ENCODE measurements around the gene FABP1. TPM values are rescaled to one million over a fixed set of nuclear protein-coding genes. Genes with fewer than 3 reads are reported as not detected.

The FABP1 gene
- polyA plus RNA-seq, 2 of the 4 experiments (the other 2 are of a cell fraction), result not detected

DNA sequence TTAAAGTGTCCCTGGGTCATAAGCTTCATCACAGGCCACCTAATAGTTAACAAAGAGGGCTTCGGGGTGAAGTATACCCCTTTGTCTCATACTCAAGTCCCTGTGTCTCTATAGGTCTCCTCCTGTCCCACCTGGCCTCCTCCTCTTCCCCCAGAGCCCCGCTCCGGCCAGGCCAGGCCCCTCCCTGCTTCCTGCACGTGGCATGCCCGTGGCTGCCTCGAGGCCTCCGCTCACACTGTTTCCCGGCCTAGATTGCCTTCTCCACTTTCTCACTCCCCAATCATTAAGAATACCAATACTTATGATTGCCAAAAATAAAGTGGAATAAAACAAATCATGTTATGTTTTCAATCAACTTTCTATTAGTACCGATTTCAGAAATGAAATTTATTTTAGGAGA, 41.5 kb downstream of the FABP1 start:
- CTCF ChIA-PET, result interaction anchor here (0.9 kb wide), 1 partner anchor 26 kb away, joined by 6 read pairs; no protein-coding TSS in a partner anchor
- TF ChIP-seq, protein P1, sequence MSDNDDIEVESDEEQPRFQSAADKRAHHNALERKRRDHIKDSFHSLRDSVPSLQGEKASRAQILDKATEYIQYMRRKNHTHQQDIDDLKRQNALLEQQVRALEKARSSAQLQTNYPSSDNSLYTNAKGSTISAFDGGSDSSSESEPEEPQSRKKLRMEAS (IDR thresholded peaks at IDR 0.05), result no peak
- no peak for TF ChIP-seq EP300 (IDR thresholded peaks at IDR 0.05)
- no peak for TF ChIP-seq NFE2L2 (conservative IDR thresholded peaks at IDR 0.05; ENCODE audit: low read length)
- TF ChIP-seq ZNF302 (CRISPR knock-in tag; IDR thresholded peaks at IDR 0.05), result no peak
- no peak for TF ChIP-seq CHD2 (IDR thresholded peaks at IDR 0.05; ENCODE audit: low read length, partially characterized antibody)
- no peak for TF ChIP-seq CBX8 (IDR thresholded peaks at IDR 0.05)
- TF ChIP-seq CEBPB (IDR thresholded peaks at IDR 0.05), result no peak
- no peak for TF ChIP-seq FOXS1 (CRISPR knock-in tag; IDR thresholded peaks at IDR 0.05)
- no peak for TF ChIP-seq NR3C1 (IDR thresholded peaks at IDR 0.05)
- TF ChIP-seq BHLHE40 (IDR thresholded peaks at IDR 0.05; ENCODE audit: low read depth, low read length), result no peak
- no peak for TF ChIP-seq FOSL2 (IDR thresholded peaks at IDR 0.05)
- TF ChIP-seq FOSL2 (CRISPR knock-in tag; IDR thresholded peaks at IDR 0.05), result no peak
- no peak for DNase-seq (ENCODE audit: low read depth in 1 of 2, low spot score in 1 of 2)
- H3K9me3 ChIP-seq, result no peaks in the 10 kb centered on the region
- no peak for FAIRE-seq
- POLR2A ChIA-PET, result no interaction called here
- no peak overlapping the region for H3K4me3 ChIP-seq
- WGBS (ENCODE audit: missing lambda C conversion rate), result 55% methylated on average over 9 of the region's 9 CpGs
- H3K27ac ChIP-seq, result no peak overlapping the region
- H3K4me1 ChIP-seq, result no peaks in the 10 kb centered on the region
- no peak overlapping the region for H3K4me2 ChIP-seq
- no peak for ATAC-seq

DNA sequence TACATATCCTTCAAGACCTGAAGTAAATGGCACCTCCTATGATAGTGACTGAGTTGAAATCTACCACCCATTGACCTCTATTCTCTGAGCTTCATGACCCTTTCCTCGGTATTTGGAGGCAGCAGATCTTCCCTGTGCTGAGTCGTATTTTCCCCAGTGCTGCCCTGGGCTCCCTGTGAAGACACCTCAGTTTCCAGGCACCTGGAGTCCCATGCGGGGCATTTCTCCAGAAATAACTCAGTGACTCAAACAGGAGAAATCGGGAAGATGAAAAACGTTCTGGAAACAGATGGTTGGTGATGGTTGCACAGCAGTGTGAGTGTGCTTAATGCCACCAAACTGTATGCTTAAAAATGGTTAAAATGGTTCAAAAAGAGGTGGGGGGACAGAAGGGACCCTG, 42.3 kb downstream of the FABP1 start:
- no peak for DNase-seq (ENCODE audit: low read depth in 1 of 2, low spot score in 1 of 2)
- 38% methylated on average over 5 of the region's 5 CpGs for WGBS (ENCODE audit: missing lambda C conversion rate)
- ChIA-PET CTCF (interaction anchor here (0.9 kb wide), 1 partner anchor 25 kb away, joined by 6 read pairs; no protein-coding TSS in a partner anchor), POLR2A (no interaction called here)
- Histone ChIP-seq H3K4me3 (no peak overlapping the region), H3K4me2 (no peak overlapping the region), H3K27ac (no peak overlapping the region), H3K4me1 (no peaks in the 10 kb centered on the region), H3K9me3 (no peaks in the 10 kb centered on the region)
- no peak for FAIRE-seq
- TF ChIP-seq KDM1A (IDR thresholded peaks at IDR 0.05; ENCODE audit: low read depth) (no peak), ESRRA (IDR thresholded peaks at IDR 0.05; ENCODE audit: borderline replicate concordance, low read length) (no peak)
- ATAC-seq, result no peak

DNA sequence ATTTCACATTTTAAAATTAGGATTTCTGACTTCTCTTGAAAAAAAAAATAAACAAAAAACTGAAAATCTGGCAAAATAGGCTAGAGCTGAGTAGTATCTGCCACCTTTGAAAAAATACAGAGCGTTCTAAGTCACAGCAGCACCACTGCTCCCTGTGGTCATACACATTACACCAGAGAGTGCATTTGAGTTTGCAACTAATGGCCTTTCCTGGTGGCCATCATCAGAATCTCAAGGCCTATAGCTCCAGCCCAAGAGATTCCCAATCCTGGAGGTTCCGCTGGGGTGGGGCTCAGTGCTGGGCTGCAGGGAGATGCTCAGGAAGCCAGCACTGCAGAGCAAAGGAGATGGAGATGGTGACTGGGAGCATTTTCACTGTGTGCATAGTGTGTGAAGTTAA, 42.8 kb downstream of the FABP1 start:
- 79% methylated on average over 2 of the region's 2 CpGs for WGBS (ENCODE audit: missing lambda C conversion rate)
- FAIRE-seq, result no peak
- CTCF ChIA-PET, result interaction anchor here (1.7 to 4.0 kb wide), 2 partner anchors 11 to 25 kb away, joined by 3 to 18 read pairs; no protein-coding TSS in a partner anchor

More for the DNA sequence above, 42.8 kb downstream of the FABP1 start:
- ATAC-seq, result peak; percentile 58 to 73; a peak in 3 of 6 replicates
- H3K9me3 ChIP-seq, result no peaks in the 10 kb centered on the region
- TF ChIP-seq ZC3H11A (IDR thresholded peaks at IDR 0.05) (no peak), POLR2A (IDR thresholded peaks at IDR 0.05; ENCODE audit: low read length) (no peak), FOXS1 (CRISPR knock-in tag; IDR thresholded peaks at IDR 0.05) (no peak), NPAS2 (CRISPR knock-in tag; IDR thresholded peaks at IDR 0.05; ENCODE audit: borderline replicate concordance) (no peak), MYC (IDR thresholded peaks at IDR 0.05; ENCODE audit: borderline replicate concordance, low read length) (no peak), RNF2 (IDR thresholded peaks at IDR 0.05; ENCODE audit: borderline replicate concordance, low read depth) (no peak), FOSB (CRISPR knock-in tag; IDR thresholded peaks at IDR 0.05) (no peak), CHD4 (IDR thresholded peaks at IDR 0.05; ENCODE audit: borderline replicate concordance) (no peak), HEYL (CRISPR knock-in tag; IDR thresholded peaks at IDR 0.05) (no peak), ZFP36 (IDR thresholded peaks at IDR 0.05; ENCODE audit: borderline replicate concordance, partially characterized antibody) (no peak), SREBF2 (IDR thresholded peaks at IDR 0.05) (no peak), RARB (CRISPR knock-in tag; IDR thresholded peaks at IDR 0.05) (no peak), PHF8 (IDR thresholded peaks at IDR 0.05; ENCODE audit: borderline replicate concordance, low read depth) (no peak), RFX5 (IDR thresholded peaks at IDR 0.05) (no peak), EP300 (IDR thresholded peaks at IDR 0.05) (no peak)
- TF ChIP-seq, protein P2, sequence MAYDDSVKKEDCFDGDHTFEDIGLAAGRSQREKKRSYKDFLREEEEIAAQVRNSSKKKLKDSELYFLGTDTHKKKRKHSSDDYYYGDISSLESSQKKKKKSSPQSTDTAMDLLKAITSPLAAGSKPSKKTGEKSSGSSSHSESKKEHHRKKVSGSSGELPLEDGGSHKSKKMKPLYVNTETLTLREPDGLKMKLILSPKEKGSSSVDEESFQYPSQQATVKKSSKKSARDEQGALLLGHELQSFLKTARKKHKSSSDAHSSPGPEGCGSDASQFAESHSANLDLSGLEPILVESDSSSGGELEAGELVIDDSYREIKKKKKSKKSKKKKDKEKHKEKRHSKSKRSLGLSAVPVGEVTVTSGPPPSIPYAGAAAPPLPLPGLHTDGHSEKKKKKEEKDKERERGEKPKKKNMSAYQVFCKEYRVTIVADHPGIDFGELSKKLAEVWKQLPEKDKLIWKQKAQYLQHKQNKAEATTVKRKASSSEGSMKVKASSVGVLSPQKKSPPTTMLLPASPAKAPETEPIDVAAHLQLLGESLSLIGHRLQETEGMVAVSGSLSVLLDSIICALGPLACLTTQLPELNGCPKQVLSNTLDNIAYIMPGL (CRISPR knock-in tag; IDR thresholded peaks at IDR 0.05; ENCODE audit: borderline replicate concordance), result no peak
- TF ChIP-seq, protein P3, sequence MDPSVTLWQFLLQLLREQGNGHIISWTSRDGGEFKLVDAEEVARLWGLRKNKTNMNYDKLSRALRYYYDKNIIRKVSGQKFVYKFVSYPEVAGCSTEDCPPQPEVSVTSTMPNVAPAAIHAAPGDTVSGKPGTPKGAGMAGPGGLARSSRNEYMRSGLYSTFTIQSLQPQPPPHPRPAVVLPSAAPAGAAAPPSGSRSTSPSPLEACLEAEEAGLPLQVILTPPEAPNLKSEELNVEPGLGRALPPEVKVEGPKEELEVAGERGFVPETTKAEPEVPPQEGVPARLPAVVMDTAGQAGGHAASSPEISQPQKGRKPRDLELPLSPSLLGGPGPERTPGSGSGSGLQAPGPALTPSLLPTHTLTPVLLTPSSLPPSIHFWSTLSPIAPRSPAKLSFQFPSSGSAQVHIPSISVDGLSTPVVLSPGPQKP (IDR thresholded peaks at IDR 0.05; ENCODE audit: low read depth, low read length), result no peak
- TF ChIP-seq, protein P4, sequence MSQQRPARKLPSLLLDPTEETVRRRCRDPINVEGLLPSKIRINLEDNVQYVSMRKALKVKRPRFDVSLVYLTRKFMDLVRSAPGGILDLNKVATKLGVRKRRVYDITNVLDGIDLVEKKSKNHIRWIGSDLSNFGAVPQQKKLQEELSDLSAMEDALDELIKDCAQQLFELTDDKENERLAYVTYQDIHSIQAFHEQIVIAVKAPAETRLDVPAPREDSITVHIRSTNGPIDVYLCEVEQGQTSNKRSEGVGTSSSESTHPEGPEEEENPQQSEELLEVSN (IDR thresholded peaks at IDR 0.05; ENCODE audit: borderline replicate concordance, low read depth), result no peak
- TF ChIP-seq, protein P5, sequence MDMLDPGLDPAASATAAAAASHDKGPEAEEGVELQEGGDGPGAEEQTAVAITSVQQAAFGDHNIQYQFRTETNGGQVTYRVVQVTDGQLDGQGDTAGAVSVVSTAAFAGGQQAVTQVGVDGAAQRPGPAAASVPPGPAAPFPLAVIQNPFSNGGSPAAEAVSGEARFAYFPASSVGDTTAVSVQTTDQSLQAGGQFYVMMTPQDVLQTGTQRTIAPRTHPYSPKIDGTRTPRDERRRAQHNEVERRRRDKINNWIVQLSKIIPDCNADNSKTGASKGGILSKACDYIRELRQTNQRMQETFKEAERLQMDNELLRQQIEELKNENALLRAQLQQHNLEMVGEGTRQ (IDR thresholded peaks at IDR 0.05), result no peak
- H3K4me1 ChIP-seq, result no peaks in the 10 kb centered on the region
- H3K27ac ChIP-seq, result no peak overlapping the region
- no peak overlapping the region for H3K4me2 ChIP-seq
- H3K4me3 ChIP-seq, result no peak overlapping the region
- POLR2A ChIA-PET, result no interaction called here
- no peak for DNase-seq (ENCODE audit: low read depth in 1 of 2, low spot score in 1 of 2)
